Left lobe of liver (tissue), 2 donors: ENCODE results near the gene AXDND1. TPM values are rescaled to one million over a fixed set of nuclear protein-coding genes. Genes with fewer than 3 reads are reported as not detected.

Experiments used
- ATAC-seq: fragments of 200-7000 bp; cut with Tn5 transposase; one replicate; pipeline ENCODE4 v1.9.1; 2020; ENCODE audit warnings: mild to moderate bottlenecking, moderate library complexity
- DNase-seq: peaks from one replicate; pipeline ENCODE4 v3.0.0-alpha.2; 2020; ENCODE audit warnings: low spot score
- total RNA-seq: library from RNA; stranded (reverse); gene quantifications from one replicate; pipeline ENCODE4 v1.2.1, GENCODE V29; 2021
- donor health status: DM: no; HTN: no; CAD: no; lungs with moderate emphysema.
- donor health status: DM: no; HTN: yes; CAD: no.

The AXDND1 gene, protein sequence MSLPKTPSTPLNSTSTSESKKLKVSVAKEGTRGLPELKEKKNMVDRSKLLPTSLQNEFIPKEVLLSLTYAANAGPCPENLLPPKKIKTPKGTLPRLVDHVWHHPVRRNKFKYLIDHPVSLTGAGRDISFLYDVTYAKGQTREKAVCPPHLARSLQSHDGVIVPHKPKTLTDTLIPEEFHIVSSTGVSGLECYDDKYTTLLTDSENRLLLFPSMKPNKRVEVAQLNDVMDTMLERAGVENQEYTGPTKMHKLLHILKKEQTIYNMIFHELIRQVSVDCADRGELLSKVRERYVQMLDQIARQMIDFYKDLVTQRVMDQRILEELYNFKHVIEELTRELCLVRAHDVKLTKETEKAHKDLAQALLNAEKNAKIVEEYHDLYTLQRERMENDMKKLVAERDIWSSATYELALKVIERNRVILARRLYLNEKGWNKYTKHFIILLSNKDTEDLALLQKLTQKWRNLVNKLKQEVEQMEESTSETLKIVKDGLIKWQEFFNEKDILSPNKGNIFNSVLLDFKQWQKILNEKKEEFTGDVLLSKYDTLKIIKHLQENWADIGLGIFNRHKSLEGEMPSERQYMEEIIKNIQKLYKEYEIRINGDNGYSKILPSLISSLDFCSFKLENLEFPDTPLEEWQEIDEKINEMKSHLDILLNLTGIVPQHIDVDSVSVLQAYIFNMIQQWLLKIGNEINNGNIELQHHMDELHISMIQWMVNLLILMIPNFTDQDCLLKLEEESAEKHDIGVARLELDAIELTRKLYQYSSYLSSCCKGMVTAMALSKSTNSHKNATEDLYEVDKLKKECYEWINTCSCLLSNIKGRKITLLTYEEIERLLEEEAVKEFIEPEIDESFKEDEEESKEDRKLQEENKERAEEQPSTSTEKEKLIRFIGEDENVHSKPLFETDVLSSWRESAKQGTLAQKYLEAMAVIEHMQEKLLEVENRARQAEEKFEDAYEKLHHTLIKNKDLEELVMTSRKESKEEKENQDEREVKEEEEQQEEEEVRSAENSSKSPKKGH
- total RNA-seq, result not detected

DNA sequence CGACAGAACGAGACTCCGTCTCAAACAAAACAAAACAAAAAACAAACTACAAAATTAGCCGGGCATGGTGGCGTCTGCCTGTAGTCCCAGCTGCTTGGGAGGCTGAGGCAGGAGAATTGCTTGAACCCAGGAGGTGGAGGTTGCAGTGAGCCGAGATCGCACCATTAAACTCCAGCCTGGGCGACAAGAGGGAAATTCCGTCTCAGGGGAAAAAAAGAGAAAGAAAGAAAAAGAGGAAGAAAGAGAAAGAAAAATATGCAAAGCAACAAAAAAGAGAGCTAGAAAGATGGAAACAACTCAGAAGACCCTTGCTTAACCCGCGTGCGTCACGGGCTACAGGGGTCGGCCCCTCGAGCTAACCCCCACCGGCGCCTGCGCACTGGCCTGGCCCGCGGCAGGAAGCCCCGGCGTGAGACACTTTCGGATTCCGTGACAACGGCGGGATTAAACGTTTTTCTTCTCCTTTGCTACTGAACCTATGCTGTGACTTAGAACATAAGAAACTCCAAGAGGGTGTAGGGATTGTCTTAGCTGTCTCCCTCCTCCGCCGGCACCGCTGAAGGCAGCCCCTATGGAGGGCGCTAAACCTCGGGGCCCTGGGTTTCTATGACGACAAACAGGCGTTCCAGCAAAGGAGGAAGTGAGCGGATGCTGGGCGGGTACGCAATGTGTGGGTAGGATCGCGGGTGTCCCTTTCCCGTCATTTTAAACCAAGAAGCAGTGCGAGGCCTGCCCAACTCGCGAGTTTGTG, at the start of gene AXDND1:
TSS of gene AXDND1 (plus strand) at position 630 of the 751 bp plus-strand sequence. CDS start 539 bp downstream, outside the sequence.
- peak; percentile 86 for DNase-seq
- peak; percentile 96 for ATAC-seq

DNA sequence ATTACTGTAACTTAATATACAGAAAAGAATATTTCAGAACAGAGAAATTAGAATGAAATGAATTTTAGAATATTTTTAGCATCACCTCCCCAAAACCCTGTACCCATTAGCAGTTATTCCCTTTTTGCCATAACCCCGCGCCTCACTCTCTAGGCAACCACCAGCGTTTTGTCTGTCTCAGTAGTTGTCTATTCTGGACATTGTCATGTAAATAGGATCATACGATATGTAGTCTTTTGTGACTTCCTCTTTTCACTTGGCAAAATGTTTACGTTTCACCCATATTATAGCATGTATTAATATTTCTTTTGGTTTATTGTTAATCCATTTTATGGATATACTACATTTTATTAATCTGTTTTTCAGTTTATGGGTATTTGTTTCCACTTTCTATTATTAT, 47.3 kb upstream of the AXDND1 start:
- ATAC-seq (no peak), DNase-seq (no peak)

DNA sequence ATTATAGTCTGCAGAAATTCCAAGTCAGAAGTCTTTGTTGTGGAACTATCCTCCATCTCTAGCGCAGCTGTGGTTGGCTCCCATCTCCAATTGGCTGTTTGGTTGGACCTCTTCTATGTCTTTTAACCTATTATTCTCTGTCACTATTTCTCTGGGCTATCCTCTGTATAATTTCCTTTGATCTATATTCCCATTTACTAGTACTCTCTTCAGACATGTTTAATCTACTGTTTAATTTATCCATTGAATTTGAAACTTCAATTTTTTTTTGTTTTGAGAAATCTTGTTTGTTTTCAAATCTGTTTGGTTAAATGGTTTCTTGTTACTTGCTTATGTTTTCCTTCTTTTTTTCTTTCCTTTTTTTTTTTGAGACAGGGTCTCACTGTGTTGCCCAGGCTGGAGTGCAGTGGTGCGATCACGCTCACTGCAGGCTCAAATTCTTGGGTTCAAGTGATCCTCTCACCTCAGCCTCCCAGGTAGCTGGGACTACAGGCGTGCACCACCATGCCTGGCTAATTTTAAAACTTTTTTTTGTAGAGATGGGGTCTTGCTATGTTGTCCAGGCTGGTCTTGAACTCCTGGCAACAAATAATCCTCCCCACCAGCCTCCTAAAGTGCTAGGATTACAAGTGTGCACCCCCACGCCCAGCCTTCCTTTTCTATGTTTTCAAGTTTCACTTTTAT, 44.1 kb upstream of the AXDND1 start:
- ATAC-seq (no peak), DNase-seq (no peak)

DNA sequence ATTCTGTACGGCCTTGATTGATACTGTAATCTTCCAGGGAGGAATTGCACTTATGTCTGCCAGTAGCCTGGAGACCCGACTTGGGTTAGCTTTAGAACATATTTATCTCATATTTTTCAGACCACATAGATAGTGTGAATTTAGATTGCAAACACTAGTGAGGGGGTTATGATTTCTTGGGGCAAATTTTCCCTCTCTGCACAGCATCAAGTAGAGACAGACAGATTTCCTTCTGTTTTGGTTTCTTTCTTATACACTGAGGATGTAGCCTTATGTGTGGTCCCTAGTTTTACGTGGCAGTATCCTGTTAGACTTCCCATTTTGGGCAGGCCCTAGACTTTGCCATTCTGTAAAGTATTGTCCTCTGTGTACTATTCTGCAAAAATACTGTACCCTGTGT, 43.2 kb upstream of the AXDND1 start:
- no peak for ATAC-seq
- no peak for DNase-seq

DNA sequence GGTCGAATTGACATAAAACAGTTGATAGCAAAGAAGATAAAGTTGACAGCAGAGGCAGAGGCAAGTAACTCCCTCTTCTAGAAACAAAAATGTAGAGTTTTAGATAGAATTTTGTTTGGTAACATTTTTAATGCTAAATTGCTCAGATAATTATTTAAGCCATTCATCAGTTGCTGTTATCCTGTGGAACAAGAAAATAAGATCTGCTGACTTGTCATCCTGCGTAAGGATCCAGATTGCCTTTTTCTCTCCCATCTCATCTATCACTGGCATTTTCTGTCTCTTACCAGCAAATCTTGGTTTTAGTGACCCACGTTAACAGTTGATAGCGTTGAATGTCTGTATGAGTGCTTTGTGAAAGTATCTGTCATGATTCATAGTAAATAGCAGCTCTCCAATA, 42.3 kb upstream of the AXDND1 start:
- ATAC-seq, result no peak
- DNase-seq, result no peak

DNA sequence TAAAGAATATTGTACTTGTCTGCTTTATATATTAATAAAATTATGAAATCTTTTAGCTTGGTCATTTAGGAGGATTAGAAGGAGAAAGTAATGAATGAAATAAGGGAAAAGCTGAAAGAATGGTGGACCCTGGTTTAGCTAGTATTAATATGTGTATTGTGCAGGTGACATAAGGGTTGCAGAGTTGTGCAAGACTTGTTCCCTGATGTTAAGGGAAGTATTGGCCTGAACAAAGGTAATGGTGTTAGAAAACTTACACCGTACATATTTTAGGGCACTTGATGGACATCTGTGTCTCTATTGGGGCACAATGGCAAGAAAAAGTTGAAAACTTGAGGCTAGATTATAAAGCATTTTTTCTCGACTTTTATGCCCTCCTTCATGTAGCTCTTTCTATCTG, 39.9 kb upstream of the AXDND1 start:
- DNase-seq (no peak), ATAC-seq (no peak)

DNA sequence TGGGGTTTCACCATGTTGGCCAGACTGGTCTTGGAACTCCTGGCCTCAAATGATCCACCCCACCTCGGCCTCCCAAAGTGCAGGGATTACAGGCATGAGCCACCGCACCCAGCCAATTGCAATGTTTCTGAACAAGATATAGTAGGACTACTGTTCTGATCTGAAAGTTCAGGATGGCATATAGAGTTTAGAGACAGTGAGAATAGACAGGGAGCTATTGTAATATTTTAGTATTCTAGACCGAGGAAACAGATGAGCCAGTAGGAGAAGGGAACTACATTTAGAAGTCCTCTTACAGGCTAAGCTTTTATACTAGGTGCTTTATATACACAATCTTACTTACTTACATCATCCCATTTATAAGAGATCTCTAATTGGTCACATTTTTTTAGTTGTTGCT, 39.0 kb upstream of the AXDND1 start:
- DNase-seq (no peak), ATAC-seq (no peak)

DNA sequence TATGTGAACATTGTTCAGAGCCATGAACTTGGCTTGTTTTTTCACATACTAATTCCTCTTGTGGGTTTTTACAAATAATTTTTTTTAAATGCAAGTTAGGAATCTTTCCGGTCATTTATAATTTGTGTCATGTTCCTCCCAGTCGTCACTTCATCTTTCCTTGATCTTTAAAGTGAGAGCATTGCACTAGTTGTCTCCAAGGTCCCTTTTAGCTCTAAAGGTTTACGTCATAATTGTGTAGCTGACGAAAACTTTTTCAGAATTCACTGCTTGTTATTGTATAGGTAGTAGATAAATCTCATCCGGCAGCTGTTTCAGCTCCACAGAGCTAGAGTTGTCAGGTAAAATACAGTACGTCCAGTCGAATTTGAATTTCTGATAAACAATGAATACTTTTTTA, 38.6 kb upstream of the AXDND1 start:
- DNase-seq (no peak), ATAC-seq (no peak)

DNA sequence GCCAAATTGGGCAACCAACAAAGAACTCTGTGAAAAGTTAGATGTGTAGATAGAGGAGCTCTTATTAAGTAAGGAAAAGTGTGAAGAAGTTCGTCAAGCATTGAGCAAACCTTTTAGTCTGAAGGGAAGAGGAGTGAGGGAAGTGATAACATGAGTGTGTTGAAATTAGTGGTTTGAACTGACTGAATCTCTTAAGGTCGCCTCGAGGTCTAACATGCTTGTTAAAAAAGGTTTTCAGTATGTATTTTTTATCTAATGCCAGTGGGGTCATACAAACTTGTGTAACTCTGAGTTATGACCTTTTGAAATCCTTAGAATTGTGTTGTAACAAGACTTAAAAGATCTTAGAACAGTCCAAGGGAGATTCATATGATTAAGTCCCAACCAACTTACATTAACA, 38.1 kb upstream of the AXDND1 start:
- ATAC-seq (no peak), DNase-seq (no peak)

DNA sequence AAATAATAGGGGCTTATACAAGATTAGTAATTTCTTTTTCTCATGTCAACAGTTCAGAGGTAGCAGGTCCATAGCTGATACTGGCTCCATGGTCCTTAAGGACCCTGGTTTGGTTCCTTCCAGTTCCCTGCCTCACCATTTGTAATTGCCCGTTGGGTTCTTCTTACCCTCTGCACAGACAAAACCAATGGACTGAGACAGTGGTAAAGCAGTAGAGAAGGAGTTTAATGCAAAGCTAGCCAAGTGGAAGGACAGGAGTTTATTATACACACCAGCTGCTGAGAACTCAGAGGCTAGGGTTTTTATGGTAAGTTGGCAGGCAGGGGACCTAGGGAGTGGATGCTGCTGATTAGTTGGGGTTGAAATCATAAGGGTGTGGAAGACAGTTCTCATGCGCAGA, 35.9 kb upstream of the AXDND1 start:
- ATAC-seq, result no peak
- DNase-seq, result no peak

DNA sequence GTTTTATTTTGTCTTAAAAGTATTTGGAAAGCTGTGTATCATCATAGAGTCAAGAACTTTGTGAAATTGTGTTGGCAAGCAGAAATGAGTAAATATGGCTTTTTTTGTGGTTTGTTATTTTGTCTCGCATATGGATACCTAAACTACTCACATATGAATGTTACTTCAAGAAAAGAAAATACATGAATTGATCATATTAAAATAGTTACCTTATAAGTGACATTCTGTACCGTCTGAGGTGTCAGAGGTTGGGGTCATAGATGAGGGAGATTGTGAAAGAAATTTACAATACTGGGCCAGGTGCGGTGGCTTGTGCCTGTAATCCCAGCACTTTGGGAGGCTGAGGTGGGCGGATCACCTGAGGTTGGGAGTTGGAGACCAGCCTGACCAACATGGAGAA, 31.3 kb upstream of the AXDND1 start:
- ATAC-seq (no peak), DNase-seq (no peak)

DNA sequence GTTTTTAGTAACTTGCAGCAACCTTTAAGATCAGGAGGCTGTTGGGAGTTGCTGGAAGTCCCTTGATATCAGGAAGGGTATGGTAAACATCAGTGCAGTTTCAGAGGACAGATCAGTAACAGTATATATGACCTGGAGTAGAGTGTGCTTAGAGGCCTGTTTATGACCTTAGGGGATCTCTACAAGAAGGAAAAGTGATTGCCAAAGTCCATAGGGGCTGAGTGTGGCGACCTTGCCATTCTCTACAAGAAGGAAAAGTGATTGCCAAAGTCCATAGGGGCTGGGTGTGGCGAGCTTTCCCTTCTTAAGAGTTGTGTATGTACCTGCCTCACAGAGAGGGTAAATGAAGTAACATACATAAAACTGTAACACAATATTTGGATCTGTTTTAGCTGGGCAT, 28.5 kb upstream of the AXDND1 start:
- no peak for ATAC-seq
- no peak for DNase-seq

DNA sequence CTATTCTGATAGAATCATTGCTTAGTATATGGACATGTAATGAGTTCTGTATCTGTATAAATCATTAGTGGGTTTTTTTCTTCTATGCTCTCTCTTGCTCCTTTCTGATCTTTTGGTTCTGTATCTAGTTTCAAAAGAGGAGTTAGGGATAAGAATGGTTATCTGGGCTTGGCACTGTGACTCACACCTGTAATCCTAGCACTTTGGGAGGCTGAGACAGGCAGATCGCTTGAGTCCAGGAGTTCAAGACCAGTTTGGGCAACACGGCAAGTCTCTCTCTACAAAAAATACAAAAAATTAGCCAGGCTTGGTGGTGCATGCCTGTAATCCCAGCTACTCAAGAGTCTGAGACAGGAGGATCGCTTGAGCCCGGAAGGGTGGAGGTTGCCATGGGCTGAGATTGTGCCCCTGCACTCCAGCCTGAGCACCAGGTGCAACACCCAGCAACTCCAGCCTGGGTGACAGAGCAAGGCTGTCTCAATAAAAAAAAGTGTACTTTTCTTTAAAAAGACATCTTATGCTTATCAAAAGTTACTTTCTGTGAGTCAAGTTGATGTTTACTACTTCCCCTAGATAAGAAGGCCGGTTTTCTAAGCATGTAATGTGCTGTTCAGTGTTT, 27.7 kb upstream of the AXDND1 start:
- no peak for DNase-seq

DNA sequence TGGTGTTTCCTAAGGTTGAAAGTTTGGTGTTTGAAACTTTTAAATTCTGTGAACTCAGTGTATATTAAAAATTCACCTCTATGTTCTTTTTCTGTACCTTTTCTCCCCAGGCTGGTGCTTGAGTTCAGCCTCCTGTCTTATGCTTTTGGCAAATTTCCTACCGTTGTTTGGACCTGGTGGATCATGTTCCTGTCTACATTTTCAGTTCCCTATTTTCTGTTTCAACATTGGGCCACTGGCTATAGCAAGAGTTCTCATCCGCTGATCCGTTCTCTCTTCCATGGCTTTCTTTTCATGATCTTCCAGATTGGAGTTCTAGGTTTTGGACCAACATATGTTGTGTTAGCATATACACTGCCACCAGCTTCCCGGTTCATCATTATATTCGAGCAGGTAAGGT, 24.9 kb upstream of the AXDND1 start:
- ATAC-seq (no peak), DNase-seq (no peak)

More for the DNA sequence above, 27.7 kb upstream of the AXDND1 start:
- no peak for ATAC-seq

DNA sequence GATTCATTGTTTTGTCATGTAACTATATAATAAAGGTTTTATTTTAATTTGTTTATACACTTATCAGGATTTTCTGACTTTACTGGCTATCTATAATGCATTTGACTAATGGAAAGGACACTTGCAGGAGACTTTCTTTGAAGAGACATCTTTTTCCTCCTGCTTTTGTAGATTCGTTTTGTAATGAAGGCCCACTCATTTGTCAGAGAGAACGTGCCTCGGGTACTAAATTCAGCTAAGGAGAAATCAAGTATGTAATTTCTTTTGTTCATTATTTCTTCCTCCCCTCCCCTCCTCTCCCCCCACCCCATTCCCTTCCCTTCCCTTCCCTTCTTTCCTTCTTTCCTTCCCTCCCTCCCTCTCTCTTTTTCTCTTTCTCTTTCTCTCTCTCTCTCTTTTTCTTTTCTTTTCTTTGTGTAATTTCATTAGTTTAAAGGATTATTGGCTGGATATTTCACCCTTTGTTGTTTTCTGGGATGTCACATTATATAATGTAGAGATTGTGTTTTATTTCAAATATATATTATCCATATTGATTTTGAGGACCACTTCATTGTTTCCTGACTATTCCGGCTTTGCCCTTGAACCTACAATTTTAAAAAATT, 23.7 kb upstream of the AXDND1 start:
- ATAC-seq (no peak), DNase-seq (no peak)

DNA sequence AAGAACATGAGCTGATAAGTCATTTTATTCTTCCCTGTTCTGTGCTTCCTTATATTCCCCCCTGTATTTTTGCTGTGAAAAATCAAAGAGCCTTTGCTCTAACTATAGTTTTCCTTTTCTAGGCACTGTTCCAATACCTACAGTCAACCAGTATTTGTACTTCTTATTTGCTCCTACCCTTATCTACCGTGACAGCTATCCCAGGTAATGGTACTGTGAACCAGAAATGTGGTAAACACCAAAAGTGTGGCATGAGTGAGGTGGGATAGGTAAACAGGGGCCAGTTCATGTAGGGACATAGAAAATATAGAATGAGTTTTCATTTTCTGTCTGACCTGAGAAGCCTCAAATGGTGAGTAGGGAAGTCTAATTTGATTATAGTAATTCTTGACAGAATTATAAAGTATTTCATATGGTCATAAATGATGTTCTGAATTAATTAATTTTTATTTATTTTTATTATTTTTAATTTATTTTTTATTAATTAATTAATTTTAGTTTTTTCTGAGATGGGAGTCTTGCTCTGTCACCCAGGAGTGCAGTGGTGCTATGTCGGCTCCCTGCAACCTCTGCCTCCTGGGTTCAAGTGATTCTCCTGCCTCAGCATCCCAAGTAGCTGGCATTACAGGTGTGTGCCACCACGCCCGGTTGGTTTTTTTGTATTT, 22.9 kb upstream of the AXDND1 start:
- DNase-seq (no peak), ATAC-seq (peak; percentile 78)

DNA sequence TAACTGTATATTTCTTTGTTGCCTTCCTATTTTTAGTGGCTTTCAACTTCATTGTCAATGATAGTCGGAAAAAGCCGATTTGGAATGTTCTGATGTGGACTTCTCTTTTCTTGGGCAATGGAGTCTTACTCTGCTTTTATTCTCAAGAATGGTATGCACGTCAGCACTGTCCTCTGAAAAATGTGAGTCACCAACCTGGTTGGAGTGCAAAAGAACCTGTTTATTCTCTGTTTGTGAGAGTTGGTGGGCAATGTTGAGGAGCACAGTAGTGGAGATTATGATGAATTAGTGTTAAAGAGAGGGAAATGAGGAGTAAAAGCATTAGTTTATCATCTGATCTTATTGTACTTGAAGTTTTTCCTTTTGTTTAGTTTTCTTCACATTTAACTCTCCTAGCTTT, 14.5 kb upstream of the AXDND1 start:
- ATAC-seq, result no peak
- no peak for DNase-seq

DNA sequence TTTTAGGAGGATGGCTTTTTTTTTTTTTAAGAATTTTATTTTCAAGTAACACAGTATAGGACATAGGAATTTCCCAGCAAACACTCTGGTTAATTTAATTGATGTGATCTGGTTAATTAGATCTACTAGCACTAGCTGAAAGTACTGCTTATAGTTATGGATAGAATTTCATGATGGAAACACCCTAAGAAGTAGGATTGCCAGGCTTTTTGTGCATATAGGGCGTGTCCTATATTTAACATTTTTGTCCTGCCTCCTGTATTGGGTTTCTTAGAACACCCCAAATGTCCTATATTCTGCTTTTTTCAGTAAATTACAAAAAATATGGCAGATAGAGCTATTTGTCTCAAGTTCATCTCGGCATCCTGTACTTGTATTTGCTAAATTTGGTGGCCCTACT, 13.5 kb upstream of the AXDND1 start:
- DNase-seq, result no peak
- ATAC-seq, result no peak

DNA sequence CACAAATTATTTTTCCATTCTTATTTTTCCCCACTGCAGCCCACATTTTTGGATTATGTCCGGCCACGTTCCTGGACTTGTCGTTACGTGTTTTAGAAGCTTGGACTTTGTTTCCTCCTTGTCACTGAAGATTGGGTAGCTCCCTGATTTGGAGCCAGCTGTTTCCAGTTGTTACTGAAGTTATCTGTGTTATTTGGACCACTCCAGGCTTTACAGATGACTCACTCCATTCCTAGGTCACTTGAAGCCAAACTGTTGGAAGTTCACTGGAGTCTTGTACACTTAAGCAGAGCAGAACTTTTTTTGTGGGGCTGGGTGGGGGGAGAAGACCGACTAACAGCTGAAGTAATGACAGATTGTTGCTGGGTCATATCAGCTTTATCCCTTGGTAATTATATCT, 12.2 kb upstream of the AXDND1 start:
- peak; percentile 58 for ATAC-seq

More for the DNA sequence above, 12.2 kb upstream of the AXDND1 start:
- DNase-seq, result no peak
